CD14-positive monocyte (primary cell): Measurements from ENCODE around the gene CHKB. TPM values are rescaled to one million over a fixed set of nuclear protein-coding genes. Genes with fewer than 3 reads are reported as not detected.

ENCODE experiments used
- DNase-seq, 3 donors: peaks; one replicate each; pipeline ENCODE4 v3.0.0-alpha.2; 2011 to 2022
- H2AFZ ChIP-seq: 2 replicates; pipeline ENCODE4 v1.6.0; 2012; ENCODE audit warnings: mild to moderate bottlenecking, low read depth, low read length, inconsistent platforms; ENCODE audit not compliant: insufficient read depth, poor library complexity, severe bottlenecking
- H3K27ac ChIP-seq, 2 donors: 1 replicate in 1 of 2; 2 replicates in 1 of 2; pipeline ENCODE4 v1.5.1; 2012 to 2013; ENCODE audit warnings: low read length in 2 of 2, control low read depth in 1 of 2, inconsistent platforms in 1 of 2, low read depth in 1 of 2, mild to moderate bottlenecking in 1 of 2
- H3K27me3 ChIP-seq, 2 donors: one replicate each; pipeline versions ENCODE4 v1.6.0 to v1.6.1; 2011 to 2013; ENCODE audit warnings: low read length in 2 of 2; ENCODE audit not compliant: control insufficient read depth in 2 of 2, insufficient read depth in 2 of 2
- H3K36me3 ChIP-seq, 2 donors: replicated peaks in 1 of 2; 1 replicate in 1 of 2; 2 replicates in 1 of 2; pipeline versions ENCODE4 v1.5.1 to v1.6.1; 2012 to 2013; ENCODE audit warnings: low read length in 2 of 2, control low read depth in 1 of 2, inconsistent platforms in 1 of 2, mild to moderate bottlenecking in 1 of 2; ENCODE audit not compliant: insufficient read depth in 2 of 2, control insufficient read depth in 1 of 2
- H3K4me1 ChIP-seq, 2 donors: 1 replicate in 1 of 2; 2 replicates in 1 of 2; pipeline versions ENCODE4 v1.5.1 to v1.6.1; 2012 to 2013; ENCODE audit warnings: low read length in 2 of 2, control low read depth in 1 of 2, inconsistent platforms in 1 of 2, mild to moderate bottlenecking in 1 of 2, moderate library complexity in 1 of 2; ENCODE audit not compliant: insufficient read depth in 2 of 2, control insufficient read depth in 1 of 2
- H3K4me2 ChIP-seq: replicated peaks from 2 replicates; pipeline ENCODE3; 2012; ENCODE audit warnings: low read length, moderate library complexity, mild to moderate bottlenecking; ENCODE audit not compliant: poor library complexity, severe bottlenecking; ENCODE audit errors: extremely low read depth
- H3K4me3 ChIP-seq, 3 experiments: fragments of 200-600 bp in 1 of 3; sonication (generic) in 1 of 3; replicated peaks in 1 of 3; 1 replicate in 2 of 3; 2 replicates in 1 of 3; pipeline ENCODE4 v1.5.1; 2011 to 2013; ENCODE audit warnings: low read length in 3 of 3, mild to moderate bottlenecking in 3 of 3, control low read depth in 2 of 3, low read depth in 2 of 3, inconsistent platforms in 1 of 3, moderate library complexity in 1 of 3
- H3K79me2 ChIP-seq: 2 replicates; pipeline ENCODE4 v1.6.0; 2012; ENCODE audit warnings: mild to moderate bottlenecking, control low read depth, inconsistent platforms, low read length, moderate library complexity; ENCODE audit not compliant: insufficient read depth
- H3K9ac ChIP-seq: 2 replicates; pipeline ENCODE4 v1.6.0; 2017; ENCODE audit warnings: low read length, mild to moderate bottlenecking; ENCODE audit not compliant: insufficient read depth, poor library complexity, severe bottlenecking
- H3K9me3 ChIP-seq, 2 donors: replicated peaks in 1 of 2; 1 replicate in 1 of 2; 2 replicates in 1 of 2; pipeline versions ENCODE4 v1.5.1 to v1.6.1; 2012 to 2013; ENCODE audit warnings: low read length in 2 of 2, control low read depth in 1 of 2; ENCODE audit not compliant: control insufficient read depth in 1 of 2, insufficient read depth in 1 of 2
- H4K20me1 ChIP-seq: 2 replicates; pipeline ENCODE4 v1.6.0; 2012; ENCODE audit warnings: mild to moderate bottlenecking, low read length, control low read depth, moderate library complexity; ENCODE audit not compliant: insufficient read depth
- H3K27ac Mint-ChIP-seq, 7 donors: one replicate each; pipeline ENCODE4 v1.8.0; 2020; ENCODE audit warnings: mild to moderate bottlenecking in 7 of 7, mixed read lengths in 7 of 7, moderate library complexity in 6 of 7, inconsistent platforms in 2 of 7
- H3K27me3 Mint-ChIP-seq, 3 donors: one replicate each; pipeline ENCODE4 v1.8.0; 2021 to 2022; ENCODE audit warnings: low read depth in 3 of 3, mild to moderate bottlenecking in 3 of 3, mixed read lengths in 3 of 3, moderate library complexity in 3 of 3, inconsistent platforms in 1 of 3
- H3K36me3 Mint-ChIP-seq, 2 donors: one replicate each; pipeline ENCODE4 v1.8.0; 2020; ENCODE audit warnings: mixed read lengths in 2 of 2, inconsistent platforms in 1 of 2, mild to moderate bottlenecking in 1 of 2
- H3K4me1 Mint-ChIP-seq: one replicate; pipeline ENCODE4 v1.8.0; 2020; ENCODE audit warnings: mild to moderate bottlenecking, mixed read lengths
- H3K4me3 Mint-ChIP-seq, 2 donors: one replicate each; pipeline ENCODE4 v1.8.0; 2020; ENCODE audit warnings: mild to moderate bottlenecking in 2 of 2, mixed read lengths in 2 of 2, moderate library complexity in 1 of 2
- H3K9me3 Mint-ChIP-seq, 7 donors: one replicate each; pipeline ENCODE4 v1.8.0; 2020 to 2022; ENCODE audit warnings: mixed read lengths in 7 of 7, mild to moderate bottlenecking in 6 of 7, moderate library complexity in 6 of 7, inconsistent platforms in 2 of 7
- WGBS: methylation state at CpG from one replicate; pipeline ENCODE4 v1.1.5; 2013; ENCODE audit warnings: missing lambda C conversion rate; ENCODE audit not compliant: insufficient coverage; 5-methylcytosine and 5-hydroxymethylcytosine counted together
- intact Hi-C, 2 donors: fragments of 100-400 bp; cut with micrococcal nuclease; formaldehyde crosslinking; loops; one replicate each; pipeline versions ENCODE4 v1.15.0 to v1.15.1; 2023
- polyA plus RNA-seq, 3 donors: library from polyadenylated mRNA; depleted of rRNA in 1 of 3; unstranded in 2 of 3; stranded (reverse) in 1 of 3; fragments of 300-500 nt in 2 of 3; fragments of >200 nt in 1 of 3; fragmentation: Illumina TruSeq in 2 of 3; gene quantifications; 1 replicate in 2 of 3; 2 replicates in 1 of 3; pipeline ENCODE4 v1.2.3, GENCODE V29; 2012 to 2021
- TF ChIP-seq, protein P1 (sequence below): fragments of 200-600 bp; IDR thresholded peaks from one replicate; pipeline ENCODE4 v1.8.0; 2022; ENCODE audit warnings: antibody characterized with exemption, mild to moderate bottlenecking

CHKB gene
- polyA plus RNA-seq, 3 donors = 29.1 to 286 (median 31.3) TPM

DNA sequence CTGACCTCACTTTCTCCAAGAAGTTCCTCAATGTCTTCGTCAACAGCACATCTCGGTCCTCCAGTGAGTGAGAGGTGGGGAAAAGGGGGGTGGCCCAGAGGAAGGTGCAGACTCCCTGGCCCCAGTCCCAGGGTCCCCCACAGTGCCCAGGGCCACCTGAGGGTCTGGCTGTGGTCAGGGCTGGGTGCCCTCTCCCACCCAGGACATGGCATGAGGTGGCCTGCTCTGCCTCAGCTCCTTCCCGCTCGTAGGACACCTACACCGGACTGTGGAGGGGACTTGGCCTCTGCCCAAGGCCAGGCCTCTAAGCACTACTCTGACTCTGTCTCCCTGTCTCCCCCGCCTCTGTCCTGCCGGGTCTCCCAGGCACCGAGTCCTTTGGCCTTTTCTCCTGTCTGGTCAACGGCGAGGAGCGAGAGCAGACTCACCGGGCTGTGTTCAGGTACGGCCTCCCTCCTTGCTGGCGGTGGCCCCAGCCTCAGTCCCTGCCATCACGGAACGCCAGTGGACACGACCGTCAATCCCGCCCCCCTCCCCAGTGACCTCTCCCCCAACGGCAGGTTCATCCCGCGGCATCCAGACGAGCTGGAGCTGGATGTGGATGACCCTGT is 22.5 kb upstream of the CHKB start:
- peaks cover 0 to 14% (median 4%) of the 10 kb centered on the region in 7 donors for H3K9me3 Mint-ChIP-seq
- DNase-seq = no peak
- no peak overlapping the region for H3K4me2 ChIP-seq
- no peaks in the 10 kb centered on the region for H3K79me2 ChIP-seq
- H2AFZ ChIP-seq = no peak overlapping the region
- peaks cover 0 to 16% of the 10 kb centered on the region in 2 donors for H3K9me3 ChIP-seq
- no peak overlapping the region for H3K9ac ChIP-seq
- H3K4me1 Mint-ChIP-seq = no peaks in the 10 kb centered on the region
- no peak overlapping the region for H3K4me3 ChIP-seq
- intact Hi-C loops = no loop called here
- H4K20me1 ChIP-seq = no peaks in the 10 kb centered on the region
- H3K27ac Mint-ChIP-seq = no peak overlapping the region
- TF ChIP-seq, protein P1, sequence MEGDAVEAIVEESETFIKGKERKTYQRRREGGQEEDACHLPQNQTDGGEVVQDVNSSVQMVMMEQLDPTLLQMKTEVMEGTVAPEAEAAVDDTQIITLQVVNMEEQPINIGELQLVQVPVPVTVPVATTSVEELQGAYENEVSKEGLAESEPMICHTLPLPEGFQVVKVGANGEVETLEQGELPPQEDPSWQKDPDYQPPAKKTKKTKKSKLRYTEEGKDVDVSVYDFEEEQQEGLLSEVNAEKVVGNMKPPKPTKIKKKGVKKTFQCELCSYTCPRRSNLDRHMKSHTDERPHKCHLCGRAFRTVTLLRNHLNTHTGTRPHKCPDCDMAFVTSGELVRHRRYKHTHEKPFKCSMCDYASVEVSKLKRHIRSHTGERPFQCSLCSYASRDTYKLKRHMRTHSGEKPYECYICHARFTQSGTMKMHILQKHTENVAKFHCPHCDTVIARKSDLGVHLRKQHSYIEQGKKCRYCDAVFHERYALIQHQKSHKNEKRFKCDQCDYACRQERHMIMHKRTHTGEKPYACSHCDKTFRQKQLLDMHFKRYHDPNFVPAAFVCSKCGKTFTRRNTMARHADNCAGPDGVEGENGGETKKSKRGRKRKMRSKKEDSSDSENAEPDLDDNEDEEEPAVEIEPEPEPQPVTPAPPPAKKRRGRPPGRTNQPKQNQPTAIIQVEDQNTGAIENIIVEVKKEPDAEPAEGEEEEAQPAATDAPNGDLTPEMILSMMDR = no peak
- no peaks in the 10 kb centered on the region for H3K4me1 ChIP-seq
- H3K27me3 ChIP-seq = peaks cover 30 to 54% of the 10 kb centered on the region in 2 donors
- H3K4me3 Mint-ChIP-seq = peak overlapping the region in 1 of 2 donors; percentile 51
- 84% methylated on average over 12 of the region's 23 CpGs for WGBS
- H3K36me3 ChIP-seq = no peaks in the 10 kb centered on the region
- peaks cover 0 to 10% of the 10 kb centered on the region in 2 donors for H3K36me3 Mint-ChIP-seq
- H3K27ac ChIP-seq = no peak overlapping the region
- peaks cover 49 to 86% (median 61%) of the 10 kb centered on the region in 3 donors for H3K27me3 Mint-ChIP-seq

DNA sequence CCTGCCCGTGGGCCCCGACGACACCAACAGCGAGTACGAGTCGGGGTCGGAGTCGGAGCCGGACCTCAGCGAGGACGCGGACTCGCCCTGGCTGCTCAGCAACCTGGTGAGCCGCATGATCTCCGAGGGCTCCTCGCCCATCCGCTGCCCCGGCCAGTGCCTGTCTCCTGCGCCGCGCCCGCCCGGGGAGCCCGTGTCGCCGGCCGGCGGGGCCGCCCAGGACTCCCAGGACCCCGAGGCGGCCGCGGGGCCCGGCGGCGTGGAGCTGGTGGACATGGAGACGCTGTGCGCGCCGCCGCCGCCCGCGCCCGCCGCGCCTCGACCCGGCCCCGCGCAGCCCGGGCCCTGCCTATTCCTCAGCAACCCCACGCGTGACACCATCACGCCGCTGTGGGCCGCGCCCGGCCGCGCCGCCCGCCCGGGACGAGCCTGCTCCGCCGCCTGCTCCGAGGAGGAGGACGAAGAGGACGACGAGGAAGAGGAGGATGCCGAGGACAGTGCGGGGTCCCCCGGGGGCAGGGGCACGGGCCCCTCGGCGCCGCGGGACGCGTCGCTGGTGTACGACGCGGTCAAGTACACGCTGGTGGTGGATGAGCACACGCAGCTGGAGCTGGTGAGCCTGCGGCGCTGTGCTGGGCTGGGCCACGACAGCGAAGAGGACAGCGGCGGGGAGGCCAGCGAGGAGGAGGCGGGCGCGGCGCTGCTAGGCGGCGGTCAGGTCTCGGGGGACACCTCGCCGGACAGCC is 21.8 kb upstream of the CHKB start:
- DNase-seq = no peak

More for the DNA sequence above, 21.8 kb upstream of the CHKB start:
- Mint-ChIP-seq H3K4me1 (peaks cover 4% of the 10 kb centered on the region), H3K9me3 (peaks cover 0 to 21% (median 9%) of the 10 kb centered on the region in 7 donors), H3K27me3 (peaks cover 51 to 88% (median 66%) of the 10 kb centered on the region in 3 donors), H3K27ac (no peak overlapping the region), H3K36me3 (peaks cover 4 to 15% of the 10 kb centered on the region in 2 donors), H3K4me3 (peak overlapping the region in 1 of 2 donors; percentile 35)
- intact Hi-C loops = no loop called here
- WGBS = 31% methylated on average over 93 of the region's 103 CpGs
- Histone ChIP-seq H4K20me1 (no peaks in the 10 kb centered on the region), H3K36me3 (no peaks in the 10 kb centered on the region), H3K4me1 (no peaks in the 10 kb centered on the region), H3K27ac (no peak overlapping the region), H3K9me3 (peaks cover 0 to 16% of the 10 kb centered on the region in 2 donors), H3K27me3 (peaks cover 33 to 61% of the 10 kb centered on the region in 2 donors), H3K4me2 (no peak overlapping the region), H3K4me3 (no peak overlapping the region), H2AFZ (no peak overlapping the region), H3K9ac (no peak overlapping the region), H3K79me2 (no peaks in the 10 kb centered on the region)
- TF ChIP-seq, protein P1 = no peak
